Activated naive CD8-positive, alpha-beta T cell (primary cell): Measurements from ENCODE around the gene OSBPL2.

Experiments used
- H3K27ac Mint-ChIP-seq: one replicate; pipeline ENCODE4 v1.8.0; 2021; ENCODE audit warnings: mixed read lengths
- H3K27me3 Mint-ChIP-seq: one replicate; pipeline ENCODE4 v1.8.0; 2021; ENCODE audit warnings: mixed read lengths
- H3K36me3 Mint-ChIP-seq: one replicate; pipeline ENCODE4 v1.8.0; 2021; ENCODE audit warnings: mixed read lengths
- H3K4me1 Mint-ChIP-seq: one replicate; pipeline ENCODE4 v1.8.0; 2021; ENCODE audit warnings: low read depth, mixed read lengths
- H3K4me3 Mint-ChIP-seq: one replicate; pipeline ENCODE4 v1.8.0; 2021; ENCODE audit warnings: mild to moderate bottlenecking, mixed read lengths
- H3K9me3 Mint-ChIP-seq: one replicate; pipeline ENCODE4 v1.8.0; 2021; ENCODE audit warnings: low read depth, mixed read lengths

OSBPL2 gene

GRCh38 chr20:62237801-62238568 is at the start of gene OSBPL2:
Gene OSBPL2, plus strand, starts transcription at chr20:62238521. Its CDS starts 17,664 bp downstream, at chr20:62256185.
- H3K27me3 Mint-ChIP-seq = peaks cover 3% of the 10 kb centered on the region
- peak within 1 kb of the TSS; percentile 75 for H3K27ac Mint-ChIP-seq
- H3K4me3 Mint-ChIP-seq = peak within 1 kb of the TSS; percentile 86
- no peaks in the 10 kb centered on the region for H3K9me3 Mint-ChIP-seq
- no peaks in the 10 kb centered on the region for H3K36me3 Mint-ChIP-seq
- H3K4me1 Mint-ChIP-seq = peaks cover 38% of the 10 kb centered on the region

- no peak overlapping the region for H3K4me3 Mint-ChIP-seq
- peaks cover 2% of the 10 kb centered on the region for H3K36me3 Mint-ChIP-seq
- peaks cover 15% of the 10 kb centered on the region for H3K4me1 Mint-ChIP-seq
- no peaks in the 10 kb centered on the region for H3K27me3 Mint-ChIP-seq
- no peaks in the 10 kb centered on the region for H3K9me3 Mint-ChIP-seq
- H3K27ac Mint-ChIP-seq = no peak overlapping the region
These were observed 47.5 kb upstream of the OSBPL2 start for GRCh38 chr20:62190639-62191411.

GRCh38 chr20:62191781-62192559 is 46.4 kb upstream of the OSBPL2 start:
- H3K36me3 Mint-ChIP-seq = peaks cover 2% of the 10 kb centered on the region
- H3K27ac Mint-ChIP-seq = no peak overlapping the region

GRCh38 chr20:62192635-62193034 is 45.7 kb upstream of the OSBPL2 start:
- H3K9me3 Mint-ChIP-seq = no peaks in the 10 kb centered on the region
- no peaks in the 10 kb centered on the region for H3K27me3 Mint-ChIP-seq
- no peak overlapping the region for H3K4me3 Mint-ChIP-seq

More at GRCh38 chr20:62191781-62192559, 46.4 kb upstream of the OSBPL2 start:
- H3K9me3 Mint-ChIP-seq = no peaks in the 10 kb centered on the region
- no peaks in the 10 kb centered on the region for H3K27me3 Mint-ChIP-seq
- no peak overlapping the region for H3K4me3 Mint-ChIP-seq
- H3K4me1 Mint-ChIP-seq = peaks cover 9% of the 10 kb centered on the region

GRCh38 chr20:62193079-62194025 is 45.0 kb upstream of the OSBPL2 start:
- Mint-ChIP-seq H3K27ac (no peak overlapping the region), H3K4me1 (peaks cover 1% of the 10 kb centered on the region), H3K36me3 (peaks cover 2% of the 10 kb centered on the region), H3K9me3 (no peaks in the 10 kb centered on the region), H3K4me3 (no peak overlapping the region), H3K27me3 (no peaks in the 10 kb centered on the region)

More at GRCh38 chr20:62192635-62193034, 45.7 kb upstream of the OSBPL2 start:
- no peak overlapping the region for H3K27ac Mint-ChIP-seq
- H3K4me1 Mint-ChIP-seq = peaks cover 4% of the 10 kb centered on the region
- peaks cover 2% of the 10 kb centered on the region for H3K36me3 Mint-ChIP-seq

- Mint-ChIP-seq H3K4me3 (no peak overlapping the region), H3K4me1 (peaks cover 1% of the 10 kb centered on the region), H3K36me3 (peaks cover 6% of the 10 kb centered on the region)
These were observed 43.3 kb upstream of the OSBPL2 start for GRCh38 chr20:62195075-62195405.

GRCh38 chr20:62195736-62196135 is 42.6 kb upstream of the OSBPL2 start:
- peaks cover 7% of the 10 kb centered on the region for H3K36me3 Mint-ChIP-seq
- peaks cover 1% of the 10 kb centered on the region for H3K4me1 Mint-ChIP-seq
- no peaks in the 10 kb centered on the region for H3K27me3 Mint-ChIP-seq
- H3K4me3 Mint-ChIP-seq = no peak overlapping the region
- H3K9me3 Mint-ChIP-seq = no peaks in the 10 kb centered on the region
- no peak overlapping the region for H3K27ac Mint-ChIP-seq

More at GRCh38 chr20:62195075-62195405, 43.3 kb upstream of the OSBPL2 start:
- Mint-ChIP-seq H3K27me3 (no peaks in the 10 kb centered on the region), H3K27ac (no peak overlapping the region), H3K9me3 (no peaks in the 10 kb centered on the region)

- Mint-ChIP-seq H3K9me3 (no peaks in the 10 kb centered on the region), H3K27me3 (no peaks in the 10 kb centered on the region), H3K27ac (no peak overlapping the region), H3K4me3 (no peak overlapping the region), H3K36me3 (peaks cover 7% of the 10 kb centered on the region), H3K4me1 (peaks cover 1% of the 10 kb centered on the region)
These were observed 42.0 kb upstream of the OSBPL2 start for GRCh38 chr20:62196286-62196685.

GRCh38 chr20:62197311-62197710 is 41.0 kb upstream of the OSBPL2 start:
- peaks cover 7% of the 10 kb centered on the region for H3K36me3 Mint-ChIP-seq
- no peaks in the 10 kb centered on the region for H3K9me3 Mint-ChIP-seq
- H3K4me1 Mint-ChIP-seq = peaks cover 1% of the 10 kb centered on the region
- no peak overlapping the region for H3K4me3 Mint-ChIP-seq
- no peak overlapping the region for H3K27ac Mint-ChIP-seq
- H3K27me3 Mint-ChIP-seq = no peaks in the 10 kb centered on the region

GRCh38 chr20:62197801-62198200 is 40.5 kb upstream of the OSBPL2 start:
- Mint-ChIP-seq H3K27me3 (no peaks in the 10 kb centered on the region), H3K4me3 (no peak overlapping the region), H3K36me3 (peaks cover 7% of the 10 kb centered on the region), H3K27ac (no peak overlapping the region), H3K9me3 (no peaks in the 10 kb centered on the region), H3K4me1 (peaks cover 1% of the 10 kb centered on the region)

- peaks cover 7% of the 10 kb centered on the region for H3K36me3 Mint-ChIP-seq
These were observed 39.8 kb upstream of the OSBPL2 start for GRCh38 chr20:62198496-62198895.

GRCh38 chr20:62198931-62199330 is 39.4 kb upstream of the OSBPL2 start:
- Mint-ChIP-seq H3K27me3 (no peaks in the 10 kb centered on the region), H3K4me1 (peaks cover 1% of the 10 kb centered on the region), H3K9me3 (no peaks in the 10 kb centered on the region), H3K4me3 (no peak overlapping the region), H3K36me3 (peaks cover 7% of the 10 kb centered on the region), H3K27ac (no peak overlapping the region)

More at GRCh38 chr20:62198496-62198895, 39.8 kb upstream of the OSBPL2 start:
- no peak overlapping the region for H3K27ac Mint-ChIP-seq
- no peaks in the 10 kb centered on the region for H3K9me3 Mint-ChIP-seq
- no peaks in the 10 kb centered on the region for H3K27me3 Mint-ChIP-seq
- peaks cover 1% of the 10 kb centered on the region for H3K4me1 Mint-ChIP-seq
- H3K4me3 Mint-ChIP-seq = no peak overlapping the region

GRCh38 chr20:62200491-62201172 is 37.7 kb upstream of the OSBPL2 start:
- Mint-ChIP-seq H3K27ac (no peak overlapping the region), H3K4me3 (no peak overlapping the region), H3K9me3 (no peaks in the 10 kb centered on the region), H3K4me1 (no peaks in the 10 kb centered on the region), H3K36me3 (peaks cover 5% of the 10 kb centered on the region), H3K27me3 (no peaks in the 10 kb centered on the region)
